Measurements from ENCODE around the gene ZNF205.

The ZNF205 gene

GRCh38 chr16:3143189-3143588, 30.8 kb downstream of the ZNF205 start:
- H2AK5ac ChIP-seq (ENCODE audit: low read length, severe bottlenecking), result no peak overlapping the region

GRCh38 chr16:3143598-3144320, 31.4 kb downstream of the ZNF205 start:
- Histone ChIP-seq H2BK15ac (ENCODE audit: low read depth, poor library complexity, severe bottlenecking) (no peak overlapping the region), H3K9me3 (ENCODE audit: control insufficient read depth, low read length) (no peaks in the 10 kb centered on the region), H3K23ac (ENCODE audit: low read length in 2 of 2) (no peak overlapping the region), H2BK120ac (ENCODE audit: low read depth, low read length) (no peak overlapping the region), H3K18ac (ENCODE audit: low read depth in 1 of 2, low read length in 2 of 2) (no peak overlapping the region), H3K27me3 (ENCODE audit: control insufficient read depth in 1 of 2, insufficient read depth in 1 of 2, low read length in 2 of 2) (no peaks in the 10 kb centered on the region), H3K79me1 (replicated peaks; ENCODE audit: low read length, poor library complexity, severe bottlenecking) (peaks cover 4% of the 10 kb centered on the region), H2AFZ (ENCODE audit: low read depth, low read length) (no peak overlapping the region), H3K36me3 (ENCODE audit: control insufficient read depth in 1 of 2, insufficient read depth in 2 of 2, low read depth in 1 of 2, low read length in 2 of 2) (peaks cover 28 to 39% of the 10 kb centered on the region in 2 experiments), H3K27ac (ENCODE audit: low read length, poor library complexity, severe bottlenecking) (no peak overlapping the region), H2BK12ac (ENCODE audit: low read length in 2 of 2) (no peak overlapping the region), H2AK5ac (ENCODE audit: low read length, severe bottlenecking) (no peak overlapping the region), H3K4ac (ENCODE audit: low read depth in 1 of 2, low read length in 2 of 2) (no peak overlapping the region), H3K9ac (ENCODE audit: low read length) (no peak overlapping the region), H4K8ac (ENCODE audit: low read length) (no peak overlapping the region), H4K91ac (ENCODE audit: low read length) (no peak overlapping the region), H3K4me3 (ENCODE audit: insufficient read depth in 1 of 2, low read depth in 1 of 2, low read length in 2 of 2) (no peak overlapping the region), H3K4me2 (ENCODE audit: low read length, poor library complexity, severe bottlenecking) (no peak overlapping the region), H2BK5ac (ENCODE audit: low read depth, low read length, poor library complexity, severe bottlenecking) (no peak overlapping the region), H3K4me1 (ENCODE audit: control insufficient read depth, insufficient read depth, low read depth, low read length) (peaks cover 15% of the 10 kb centered on the region), H3K14ac (ENCODE audit: low read length in 2 of 2) (peak overlapping the region in 1 of 2 experiments; percentile 22)
- WGBS, result 83% methylated on average over 23 of the region's 23 CpGs
- no peak for DNase-seq

More at GRCh38 chr16:3143189-3143588, 30.8 kb downstream of the ZNF205 start:
- H4K91ac ChIP-seq (ENCODE audit: low read length), result no peak overlapping the region
- no peak overlapping the region for H3K14ac ChIP-seq (ENCODE audit: low read length in 2 of 2)
- no peak overlapping the region for H2BK15ac ChIP-seq (ENCODE audit: low read depth, poor library complexity, severe bottlenecking)
- H3K4ac ChIP-seq (ENCODE audit: low read depth in 1 of 2, low read length in 2 of 2), result no peak overlapping the region
- H3K9ac ChIP-seq (ENCODE audit: low read length), result no peak overlapping the region
- 94% methylated on average over 11 of the region's 11 CpGs for WGBS
- no peak for DNase-seq
- no peak overlapping the region for H4K8ac ChIP-seq (ENCODE audit: low read length)
- no peak overlapping the region for H2BK120ac ChIP-seq (ENCODE audit: low read depth, low read length)
- H3K4me3 ChIP-seq (ENCODE audit: insufficient read depth in 1 of 2, low read depth in 1 of 2, low read length in 2 of 2), result no peak overlapping the region
- peaks cover 4% of the 10 kb centered on the region for H3K79me1 ChIP-seq (replicated peaks; ENCODE audit: low read length, poor library complexity, severe bottlenecking)
- peaks cover 34 to 44% of the 10 kb centered on the region in 2 experiments for H3K36me3 ChIP-seq (ENCODE audit: control insufficient read depth in 1 of 2, insufficient read depth in 2 of 2, low read depth in 1 of 2, low read length in 2 of 2)
- H3K9me3 ChIP-seq (ENCODE audit: control insufficient read depth, low read length), result no peaks in the 10 kb centered on the region
- no peak overlapping the region for H3K27ac ChIP-seq (ENCODE audit: low read length, poor library complexity, severe bottlenecking)
- H3K4me2 ChIP-seq (ENCODE audit: low read length, poor library complexity, severe bottlenecking), result no peak overlapping the region
- no peaks in the 10 kb centered on the region for H3K27me3 ChIP-seq (ENCODE audit: control insufficient read depth in 1 of 2, insufficient read depth in 1 of 2, low read length in 2 of 2)
- peaks cover 18% of the 10 kb centered on the region for H3K4me1 ChIP-seq (ENCODE audit: control insufficient read depth, insufficient read depth, low read depth, low read length)
- no peak overlapping the region for H2BK5ac ChIP-seq (ENCODE audit: low read depth, low read length, poor library complexity, severe bottlenecking)
- H2AFZ ChIP-seq (ENCODE audit: low read depth, low read length), result no peak overlapping the region
- H3K18ac ChIP-seq (ENCODE audit: low read depth in 1 of 2, low read length in 2 of 2), result no peak overlapping the region
- H2BK12ac ChIP-seq (ENCODE audit: low read length in 2 of 2), result no peak overlapping the region
- H3K23ac ChIP-seq (ENCODE audit: low read length in 2 of 2), result no peak overlapping the region

GRCh38 chr16:3144321-3144983, 32.1 kb downstream of the ZNF205 start:
- no peak overlapping the region for H2BK120ac ChIP-seq (ENCODE audit: low read depth, low read length)
- no peak overlapping the region for H2BK12ac ChIP-seq (ENCODE audit: low read length in 2 of 2)
- H2AK5ac ChIP-seq (ENCODE audit: low read length, severe bottlenecking), result no peak overlapping the region
- no peaks in the 10 kb centered on the region for H3K27me3 ChIP-seq (ENCODE audit: control insufficient read depth in 1 of 2, insufficient read depth in 1 of 2, low read length in 2 of 2)
- H3K36me3 ChIP-seq (ENCODE audit: control insufficient read depth in 1 of 2, insufficient read depth in 2 of 2, low read depth in 1 of 2, low read length in 2 of 2), result peaks cover 21 to 32% of the 10 kb centered on the region in 2 experiments
- no peak overlapping the region for H2AFZ ChIP-seq (ENCODE audit: low read depth, low read length)
- no peak overlapping the region for H3K9ac ChIP-seq (ENCODE audit: low read length)
- H3K4ac ChIP-seq (ENCODE audit: low read depth in 1 of 2, low read length in 2 of 2), result peak overlapping the region in 1 of 2 experiments; percentile 6
- peaks cover 13% of the 10 kb centered on the region for H3K4me1 ChIP-seq (ENCODE audit: control insufficient read depth, insufficient read depth, low read depth, low read length)
- H4K91ac ChIP-seq (ENCODE audit: low read length), result no peak overlapping the region
- DNase-seq, result no peak
- no peaks in the 10 kb centered on the region for H3K9me3 ChIP-seq (ENCODE audit: control insufficient read depth, low read length)
- WGBS, result 83% methylated on average over 18 of the region's 18 CpGs
- peaks cover 2% of the 10 kb centered on the region for H3K79me1 ChIP-seq (replicated peaks; ENCODE audit: low read length, poor library complexity, severe bottlenecking)
- H2BK15ac ChIP-seq (ENCODE audit: low read depth, poor library complexity, severe bottlenecking), result no peak overlapping the region
- H2BK5ac ChIP-seq (ENCODE audit: low read depth, low read length, poor library complexity, severe bottlenecking), result no peak overlapping the region
- H3K27ac ChIP-seq (ENCODE audit: low read length, poor library complexity, severe bottlenecking), result no peak overlapping the region
- no peak overlapping the region for H3K18ac ChIP-seq (ENCODE audit: low read depth in 1 of 2, low read length in 2 of 2)
- no peak overlapping the region for H3K23ac ChIP-seq (ENCODE audit: low read length in 2 of 2)
- no peak overlapping the region for H4K8ac ChIP-seq (ENCODE audit: low read length)
- H3K4me2 ChIP-seq (ENCODE audit: low read length, poor library complexity, severe bottlenecking), result no peak overlapping the region
- no peak overlapping the region for H3K4me3 ChIP-seq (ENCODE audit: insufficient read depth in 1 of 2, low read depth in 1 of 2, low read length in 2 of 2)
- H3K14ac ChIP-seq (ENCODE audit: low read length in 2 of 2), result no peak overlapping the region

GRCh38 chr16:3145151-3145550, 32.8 kb downstream of the ZNF205 start:
- peaks cover 2% of the 10 kb centered on the region for H3K79me1 ChIP-seq (replicated peaks; ENCODE audit: low read length, poor library complexity, severe bottlenecking)
- DNase-seq, result no peak
- peaks cover 19% of the 10 kb centered on the region for H3K4me1 ChIP-seq (ENCODE audit: control insufficient read depth, insufficient read depth, low read depth, low read length)
- no peak overlapping the region for H2BK15ac ChIP-seq (ENCODE audit: low read depth, poor library complexity, severe bottlenecking)
- H3K4ac ChIP-seq (ENCODE audit: low read depth in 1 of 2, low read length in 2 of 2), result no peak overlapping the region
- no peaks in the 10 kb centered on the region for H3K9me3 ChIP-seq (ENCODE audit: control insufficient read depth, low read length)
- H3K14ac ChIP-seq (ENCODE audit: low read length in 2 of 2), result no peak overlapping the region
- no peak overlapping the region for H3K4me3 ChIP-seq (ENCODE audit: insufficient read depth in 1 of 2, low read depth in 1 of 2, low read length in 2 of 2)
- no peak overlapping the region for H2BK12ac ChIP-seq (ENCODE audit: low read length in 2 of 2)
- no peak overlapping the region for H2AFZ ChIP-seq (ENCODE audit: low read depth, low read length)
- no peak overlapping the region for H2BK5ac ChIP-seq (ENCODE audit: low read depth, low read length, poor library complexity, severe bottlenecking)
- H4K8ac ChIP-seq (ENCODE audit: low read length), result no peak overlapping the region
- H4K91ac ChIP-seq (ENCODE audit: low read length), result no peak overlapping the region
- H3K23ac ChIP-seq (ENCODE audit: low read length in 2 of 2), result no peak overlapping the region
- no peak overlapping the region for H2BK120ac ChIP-seq (ENCODE audit: low read depth, low read length)
- no peak overlapping the region for H3K27ac ChIP-seq (ENCODE audit: low read length, poor library complexity, severe bottlenecking)
- 93% methylated on average over 10 of the region's 10 CpGs for WGBS
- H3K27me3 ChIP-seq (ENCODE audit: control insufficient read depth in 1 of 2, insufficient read depth in 1 of 2, low read length in 2 of 2), result no peaks in the 10 kb centered on the region
- H3K9ac ChIP-seq (ENCODE audit: low read length), result no peak overlapping the region
- peaks cover 21 to 32% of the 10 kb centered on the region in 2 experiments for H3K36me3 ChIP-seq (ENCODE audit: control insufficient read depth in 1 of 2, insufficient read depth in 2 of 2, low read depth in 1 of 2, low read length in 2 of 2)
- no peak overlapping the region for H2AK5ac ChIP-seq (ENCODE audit: low read length, severe bottlenecking)
- no peak overlapping the region for H3K4me2 ChIP-seq (ENCODE audit: low read length, poor library complexity, severe bottlenecking)
- H3K18ac ChIP-seq (ENCODE audit: low read depth in 1 of 2, low read length in 2 of 2), result no peak overlapping the region
